Testis (tissue), 2 donors: Measurements from ENCODE around the gene ETV5.

Experiments used
- CTCF ChIP-seq, 3 experiments: fragments of 450-650 bp in 2 of 3; fragments of 200-600 bp in 1 of 3; sonication (generic) in 1 of 3; IDR thresholded peaks; one replicate each; pipeline ENCODE4 v1.5.1; 2016 to 2019; ENCODE audit warnings: antibody characterized with exemption in 3 of 3, mild to moderate bottlenecking in 2 of 3, moderate library complexity in 1 of 3
- POLR2A ChIP-seq: fragments of 450-650 bp; IDR thresholded peaks from one replicate; pipeline ENCODE4 v1.6.1; 2017; ENCODE audit warnings: antibody characterized with exemption, mild to moderate bottlenecking, moderate library complexity

GRCh38 chr3:186014866-186015265, 94.0 kb downstream of the ETV5 start:
- TF ChIP-seq CTCF (IDR thresholded peaks at IDR 0.05) (no peak), POLR2A (no peak)
